CD1c-positive myeloid dendritic cell (primary cell): Measurements from ENCODE around the gene KCNN3.
A peak's percentile ranks its signal among the peaks of the same experiment; 100 is the strongest.

ENCODE experiments used
- DNase-seq: peaks from one replicate; pipeline ENCODE4 v3.0.0-alpha.2; 2016; ENCODE audit errors: extremely low spot score

Gene KCNN3

DNA sequence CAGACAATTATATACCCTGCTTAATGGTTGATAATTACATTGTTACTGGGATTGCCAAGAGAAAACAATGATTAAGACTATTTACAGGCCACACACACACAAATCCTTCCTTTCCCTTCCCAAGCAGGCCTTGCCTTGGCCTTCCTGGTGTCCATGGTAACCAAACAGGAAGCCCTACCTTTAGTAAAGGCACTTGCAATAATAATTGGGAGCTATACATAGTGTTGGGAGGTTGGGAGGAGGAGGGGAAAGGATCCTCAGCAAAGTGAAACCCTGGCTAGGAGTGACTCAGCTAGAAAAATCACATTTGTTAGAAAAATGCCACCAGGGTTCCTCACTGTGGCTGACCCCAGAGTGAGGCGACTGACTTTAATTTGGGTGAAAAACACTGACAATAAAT lies 139.8 kb downstream of the KCNN3 start:
- DNase-seq = no peak

DNA sequence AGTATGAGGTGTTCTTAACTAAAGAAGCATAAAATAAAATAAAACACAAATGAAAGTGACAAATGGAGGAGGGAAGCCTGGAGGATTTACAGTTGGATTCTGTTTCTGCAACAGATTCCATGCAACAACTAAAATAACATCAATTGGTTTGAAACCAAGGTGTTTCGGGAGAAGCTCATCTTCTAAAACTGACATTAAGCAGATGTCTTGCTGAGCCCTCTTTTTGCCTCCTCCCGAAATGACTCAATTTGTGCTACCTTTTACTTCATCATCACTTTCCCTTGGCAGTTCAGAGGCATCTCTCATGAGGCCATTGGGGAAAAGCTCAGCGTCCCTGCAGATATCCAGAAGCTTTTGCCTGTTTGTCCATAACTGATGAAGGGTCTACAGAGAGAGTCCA lies 140.5 kb downstream of the KCNN3 start:
- no peak for DNase-seq

GRCh38 chr1:154729031-154729442 lies 141.0 kb downstream of the KCNN3 start:
- no peak for DNase-seq

- no peak for DNase-seq
These were observed 143.0 kb downstream of the KCNN3 start for GRCh38 chr1:154726896-154727753.

GRCh38 chr1:154726443-154726842 lies 143.6 kb downstream of the KCNN3 start:
- DNase-seq = peak; percentile 54

- no peak for DNase-seq
These were observed 144.2 kb downstream of the KCNN3 start for GRCh38 chr1:154725865-154726264.

GRCh38 chr1:154720328-154721297 lies 149.5 kb downstream of the KCNN3 start:
- DNase-seq = peak; percentile 82

- DNase-seq = peak; percentile 56
These were observed 150.3 kb downstream of the KCNN3 start for GRCh38 chr1:154719586-154720327.

GRCh38 chr1:154718566-154718965 lies 151.5 kb downstream of the KCNN3 start:
- DNase-seq = no peak

DNA sequence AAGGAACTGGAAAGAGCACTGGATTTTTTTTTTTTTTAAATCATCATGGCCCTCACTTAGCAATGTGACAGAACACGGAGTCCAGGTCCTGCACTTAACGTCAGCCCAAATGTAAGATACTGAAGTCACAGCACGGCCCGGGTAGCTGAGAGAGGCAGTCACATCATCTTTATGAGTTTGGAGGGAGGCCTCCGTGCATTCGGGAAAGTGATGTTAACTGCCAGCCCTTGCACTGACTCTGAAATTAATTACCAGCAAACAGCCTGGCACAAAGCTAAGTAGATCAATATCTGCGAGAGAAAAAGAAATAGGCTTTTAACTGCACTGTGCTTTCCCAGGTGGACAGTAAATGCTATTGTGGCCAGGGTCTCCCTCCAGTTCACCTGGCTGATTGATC lies 152.6 kb downstream of the KCNN3 start:
- DNase-seq = no peak

DNA sequence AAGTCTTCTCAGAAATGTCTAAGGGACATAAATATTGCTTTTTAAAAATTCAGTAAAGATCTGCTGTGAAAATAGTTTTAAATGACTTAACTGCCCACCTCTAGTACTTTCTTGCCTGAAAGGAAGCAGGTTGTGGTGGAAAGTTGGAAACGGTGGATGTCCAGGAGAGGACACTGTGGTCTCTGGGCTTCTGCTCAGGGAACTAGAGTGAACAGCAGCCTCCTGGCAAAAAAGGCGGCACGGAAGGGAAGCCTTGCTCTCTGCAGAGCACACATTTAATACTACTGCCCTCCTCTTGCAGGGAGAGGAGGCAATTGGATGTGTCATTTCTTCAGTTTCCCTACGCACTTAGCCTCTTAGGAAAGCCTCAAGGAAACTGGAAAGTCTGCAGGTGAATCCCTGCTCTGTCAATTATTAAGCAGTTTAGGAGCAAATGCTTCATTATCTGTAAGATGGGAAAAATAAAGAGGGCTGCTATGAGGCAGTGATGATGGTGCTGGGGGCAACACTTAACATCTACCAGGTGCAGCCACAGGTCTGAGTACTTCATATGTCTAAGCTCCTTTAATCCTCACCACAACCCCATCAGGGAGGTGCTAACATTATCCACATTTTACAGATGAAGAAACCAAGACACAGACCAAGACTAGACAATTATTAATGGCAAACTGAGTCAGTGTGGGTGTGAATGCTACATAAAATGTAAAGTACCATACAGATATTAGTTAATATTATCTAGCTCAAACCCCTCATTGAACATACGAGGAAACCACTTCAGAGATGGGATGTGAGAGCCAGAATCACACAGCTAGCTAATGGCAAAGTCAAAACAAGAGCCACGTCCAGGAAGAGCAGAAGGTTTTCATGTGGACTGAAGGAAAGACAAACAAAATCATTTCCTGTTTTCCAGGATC lies 153.2 kb downstream of the KCNN3 start:
- DNase-seq = no peak

- DNase-seq = peak; percentile 82
These were observed 154.1 kb downstream of the KCNN3 start for GRCh38 chr1:154716011-154716410.

DNA sequence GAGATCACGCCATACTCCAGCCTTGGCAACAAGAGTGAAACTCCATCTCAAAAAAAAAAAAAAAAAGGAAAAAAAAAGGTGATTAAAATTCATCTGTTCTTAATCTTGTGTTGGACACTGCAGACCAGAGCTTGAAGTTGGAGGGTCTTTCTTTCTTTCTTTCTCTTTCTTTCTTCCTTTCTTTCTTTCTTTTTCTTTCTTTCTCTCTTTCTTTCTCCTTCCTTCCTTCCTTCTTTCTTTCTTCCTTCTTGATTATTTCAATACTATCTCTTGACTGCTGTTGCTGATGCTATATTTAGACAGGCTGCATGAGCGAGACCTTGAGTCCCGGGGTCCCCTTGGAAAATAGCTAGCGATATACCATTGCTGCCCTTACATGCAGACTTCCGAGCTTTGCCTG lies 154.7 kb downstream of the KCNN3 start:
- no peak for DNase-seq

GRCh38 chr1:154714638-154715037 lies 155.4 kb downstream of the KCNN3 start:
- peak; percentile 79 for DNase-seq

DNA sequence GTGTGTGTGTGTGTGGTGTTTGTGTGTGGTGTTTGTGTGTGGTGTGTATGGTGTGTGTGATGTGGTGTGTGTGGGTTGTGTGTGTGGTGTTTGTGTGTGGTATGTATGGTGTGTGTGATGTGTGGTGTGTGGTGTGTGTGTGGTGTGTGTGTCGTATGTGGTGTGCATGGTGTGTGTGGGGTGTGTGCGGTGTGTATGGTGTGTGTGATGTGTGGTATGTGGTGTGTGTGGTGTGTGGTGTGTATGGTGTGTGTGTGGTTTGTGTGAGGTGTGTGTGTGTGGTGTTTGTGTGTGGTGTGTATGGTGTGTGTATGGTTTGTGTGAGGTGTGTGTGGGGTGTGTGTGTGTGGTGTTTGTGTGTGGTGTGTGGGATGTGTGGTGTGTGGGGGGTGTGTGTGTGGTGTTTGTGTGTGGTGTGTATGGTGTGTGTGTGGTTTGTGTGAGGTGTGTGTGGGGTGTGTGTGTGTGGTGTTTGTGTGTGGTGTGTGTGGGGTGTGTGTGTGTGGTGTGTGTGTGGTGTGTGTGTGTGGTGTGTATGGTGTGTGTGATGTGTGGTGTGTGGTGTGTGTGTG lies 155.9 kb downstream of the KCNN3 start:
- no peak for DNase-seq

DNA sequence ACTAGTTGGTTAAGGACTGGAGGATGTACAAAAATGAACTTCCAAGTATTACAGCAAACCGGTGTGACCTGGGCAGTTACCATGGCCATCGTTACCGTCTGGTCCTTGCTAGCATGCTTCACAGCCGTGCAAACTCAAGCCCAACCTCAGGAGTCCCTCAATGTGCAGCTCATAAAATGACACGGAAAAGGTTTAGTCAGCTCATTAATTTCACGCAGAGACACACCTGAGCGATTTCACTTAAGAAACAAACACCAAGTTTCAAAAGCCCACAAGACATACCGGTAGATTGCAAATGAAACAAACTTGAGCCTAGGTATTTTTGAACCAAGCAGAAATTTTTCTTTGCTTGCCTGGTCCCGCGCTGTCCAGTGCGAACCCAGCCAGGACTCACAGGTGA lies 157.1 kb downstream of the KCNN3 start:
- no peak for DNase-seq

DNA sequence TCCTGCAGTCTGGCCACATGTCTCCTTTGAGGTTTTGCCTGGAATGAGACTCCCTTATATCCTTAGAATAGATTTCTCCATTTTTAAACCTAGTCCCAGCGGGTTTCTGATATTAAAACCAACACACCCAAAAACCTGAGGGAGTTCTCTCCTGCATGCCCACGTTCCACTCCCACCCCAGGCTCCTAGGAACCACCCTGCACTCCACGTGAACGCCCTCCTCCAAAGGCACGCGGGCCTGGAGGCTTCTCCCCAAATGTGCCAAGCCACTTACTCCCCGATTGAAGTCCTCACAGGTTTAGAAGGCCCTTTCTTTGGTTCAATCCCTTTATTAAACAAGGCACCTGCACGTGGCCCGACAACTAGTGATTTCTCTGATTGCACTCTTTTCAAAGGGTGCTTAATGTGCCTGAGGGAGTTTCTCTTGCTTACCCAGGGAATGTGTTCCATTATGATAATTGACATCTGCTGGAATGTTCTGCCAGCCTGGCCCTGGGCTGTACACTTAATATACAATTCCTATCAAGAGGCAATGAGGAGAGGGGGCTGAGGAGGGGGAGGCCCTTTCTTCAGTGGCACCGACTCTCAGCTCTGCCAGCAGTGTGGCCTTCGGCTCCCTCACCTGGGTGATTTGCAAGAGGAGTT lies 157.8 kb downstream of the KCNN3 start:
- no peak for DNase-seq

DNA sequence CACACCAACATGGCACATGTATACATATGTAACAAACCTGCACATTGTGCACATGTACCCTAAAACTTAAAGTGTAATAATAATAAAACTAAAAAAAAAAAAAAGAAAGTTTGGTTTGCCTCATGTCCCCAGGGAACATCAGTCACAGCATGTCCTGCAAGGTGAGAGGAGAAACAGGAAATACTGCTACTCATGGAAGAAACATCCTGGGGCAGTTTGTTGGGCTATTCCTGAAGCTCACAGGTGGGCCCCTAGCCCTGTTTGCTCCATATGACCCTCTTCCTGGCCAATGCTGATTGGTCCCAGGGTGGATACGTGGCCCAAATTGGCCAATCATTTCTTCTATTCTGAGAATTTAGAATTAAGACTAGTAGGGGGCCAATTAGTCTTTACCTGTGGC lies 158.7 kb downstream of the KCNN3 start:
- DNase-seq = no peak

GRCh38 chr1:154710106-154710505 lies 160.0 kb downstream of the KCNN3 start:
- DNase-seq = no peak

DNA sequence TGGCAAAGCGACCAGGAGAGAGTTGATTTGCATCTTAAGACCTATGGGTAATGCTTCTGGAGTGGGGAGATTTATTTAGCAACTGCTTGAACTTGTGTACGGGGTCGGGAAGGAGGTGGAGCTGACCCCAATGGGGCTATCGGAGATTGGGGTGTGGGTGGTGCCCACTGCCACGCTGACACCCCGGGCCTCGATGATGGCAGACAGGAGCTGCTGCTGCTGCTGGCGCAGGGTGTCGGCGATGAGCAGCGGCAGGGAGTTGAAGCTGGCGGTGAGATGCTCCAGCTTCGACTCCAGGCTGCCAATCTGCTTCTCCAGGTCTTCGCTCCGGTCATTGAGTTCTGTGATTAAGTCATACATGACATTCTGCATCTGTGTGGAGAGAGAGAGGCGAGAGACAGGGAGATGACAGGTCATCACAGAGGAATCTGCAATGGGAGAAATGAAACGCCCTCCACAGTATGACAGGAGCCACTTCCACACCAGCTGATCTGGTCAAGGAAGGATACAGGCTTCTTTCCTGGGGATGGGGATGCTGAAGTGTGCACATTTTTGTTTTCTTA lies 162.1 kb downstream of the KCNN3 start:
- no peak for DNase-seq
